ENCODE data around the gene AGPAT4.

DNA sequence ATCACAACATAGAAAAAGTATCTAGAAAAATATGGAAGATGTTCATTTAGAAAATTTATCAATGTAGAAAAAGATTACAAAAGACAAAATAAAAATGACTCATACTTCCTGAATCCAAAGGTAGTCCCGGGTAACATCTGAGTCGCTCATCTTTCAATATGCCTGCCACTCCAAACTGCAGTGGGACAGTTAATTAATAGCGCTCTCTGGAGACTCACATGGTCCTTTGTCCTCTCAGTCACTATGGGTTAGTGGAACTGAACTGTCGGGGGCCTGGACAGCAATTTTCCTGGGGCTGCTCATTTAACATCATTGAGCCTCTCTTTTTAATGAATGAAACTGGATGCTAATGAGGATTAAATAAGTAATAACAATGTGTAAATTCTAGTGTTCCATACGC, 178.9 kb downstream of the AGPAT4 start:
- TF ChIP-seq, protein P1, sequence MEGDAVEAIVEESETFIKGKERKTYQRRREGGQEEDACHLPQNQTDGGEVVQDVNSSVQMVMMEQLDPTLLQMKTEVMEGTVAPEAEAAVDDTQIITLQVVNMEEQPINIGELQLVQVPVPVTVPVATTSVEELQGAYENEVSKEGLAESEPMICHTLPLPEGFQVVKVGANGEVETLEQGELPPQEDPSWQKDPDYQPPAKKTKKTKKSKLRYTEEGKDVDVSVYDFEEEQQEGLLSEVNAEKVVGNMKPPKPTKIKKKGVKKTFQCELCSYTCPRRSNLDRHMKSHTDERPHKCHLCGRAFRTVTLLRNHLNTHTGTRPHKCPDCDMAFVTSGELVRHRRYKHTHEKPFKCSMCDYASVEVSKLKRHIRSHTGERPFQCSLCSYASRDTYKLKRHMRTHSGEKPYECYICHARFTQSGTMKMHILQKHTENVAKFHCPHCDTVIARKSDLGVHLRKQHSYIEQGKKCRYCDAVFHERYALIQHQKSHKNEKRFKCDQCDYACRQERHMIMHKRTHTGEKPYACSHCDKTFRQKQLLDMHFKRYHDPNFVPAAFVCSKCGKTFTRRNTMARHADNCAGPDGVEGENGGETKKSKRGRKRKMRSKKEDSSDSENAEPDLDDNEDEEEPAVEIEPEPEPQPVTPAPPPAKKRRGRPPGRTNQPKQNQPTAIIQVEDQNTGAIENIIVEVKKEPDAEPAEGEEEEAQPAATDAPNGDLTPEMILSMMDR (conservative IDR thresholded peaks at IDR 0.05; ENCODE audit: low read length), result no peak
- no peak for TF ChIP-seq EZH2phosphoT487 (IDR thresholded peaks at IDR 0.05; ENCODE audit: borderline replicate concordance, low read depth, low read length)
